PC-3 (cell line): ENCODE results near the gene TRAPPC3L.

Experiments
- CTCF ChIP-seq: fragments of 300-600 bp; sonication (generic); conservative IDR thresholded peaks from 2 replicates; pipeline ENCODE4 v1.5.1; 2017; ENCODE audit warnings: antibody characterized with exemption, low read depth, mild to moderate bottlenecking, low read length
- EZH2 ChIP-seq: fragments of 300-600 bp; sonication (generic); IDR thresholded peaks from one replicate; pipeline ENCODE4 v1.6.1; 2017; ENCODE audit warnings: antibody characterized with exemption, mild to moderate bottlenecking, low read length; ENCODE audit not compliant: unreplicated experiment
- EZH2phosphoT487 ChIP-seq: fragments of 300-600 bp; sonication (generic); IDR thresholded peaks from 2 replicates; pipeline ENCODE4 v1.6.1; 2018; ENCODE audit warnings: mild to moderate bottlenecking, antibody characterized with exemption, low read length, borderline replicate concordance

GRCh38 chr6:116461932-116462885 is 83.3 kb downstream of the TRAPPC3L start:
- no peak for TF ChIP-seq CTCF
- TF ChIP-seq EZH2 = no peak
- TF ChIP-seq EZH2phosphoT487 = no peak
